Stimulated activated CD8-positive, alpha-beta memory T cell treated with anti-CD3 and anti-CD28 coated beads, Interleukin-7, amount 100 ng/mL, for 1 hour (primary cell): Measurements from ENCODE around the gene ANKFN1.

Experiments
- DNase-seq, 2 donors: peaks; one replicate each; pipeline ENCODE4 v3.0.0-alpha.2; 2020; ENCODE audit warnings: low read depth in 2 of 2

The ANKFN1 gene

DNA sequence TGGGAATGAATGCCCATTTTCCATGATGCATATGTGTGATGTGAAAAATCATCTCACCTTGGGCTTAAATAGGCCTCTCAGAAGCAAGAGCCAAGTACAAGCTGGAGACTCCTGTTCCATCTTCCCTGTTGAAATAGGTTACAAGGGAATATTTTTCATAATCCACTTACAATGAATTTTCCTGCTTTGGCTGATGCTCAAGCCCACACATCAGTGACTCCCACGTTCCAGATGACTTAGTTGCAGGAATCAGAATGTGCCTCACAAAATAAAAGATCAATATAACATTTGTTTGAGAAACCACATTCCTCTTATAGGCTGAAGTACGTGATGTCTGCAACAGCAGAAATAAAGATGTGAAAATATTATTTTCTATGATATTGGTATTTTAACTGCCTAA lies 24.1 kb downstream of the ANKFN1 start:
- no peak for DNase-seq

DNA sequence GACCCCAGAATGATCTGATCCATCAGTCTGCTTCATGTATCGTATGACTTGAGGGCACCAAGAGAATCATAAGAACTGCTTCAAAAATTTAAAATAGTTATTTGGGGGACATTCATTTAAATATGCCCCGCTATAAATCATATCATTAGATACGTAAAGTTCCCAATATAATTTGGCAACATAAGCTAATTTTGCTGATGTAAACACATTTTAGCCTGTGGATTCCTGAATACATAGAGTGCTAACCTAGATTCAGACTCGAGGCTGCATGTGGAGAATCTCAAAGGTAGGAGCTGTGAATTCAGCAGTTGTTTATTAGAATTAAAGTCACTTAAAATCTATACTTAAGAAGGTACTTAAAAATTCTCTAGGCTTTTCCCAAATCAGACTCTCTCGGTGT lies 24.9 kb downstream of the ANKFN1 start:
- DNase-seq, result no peak

DNA sequence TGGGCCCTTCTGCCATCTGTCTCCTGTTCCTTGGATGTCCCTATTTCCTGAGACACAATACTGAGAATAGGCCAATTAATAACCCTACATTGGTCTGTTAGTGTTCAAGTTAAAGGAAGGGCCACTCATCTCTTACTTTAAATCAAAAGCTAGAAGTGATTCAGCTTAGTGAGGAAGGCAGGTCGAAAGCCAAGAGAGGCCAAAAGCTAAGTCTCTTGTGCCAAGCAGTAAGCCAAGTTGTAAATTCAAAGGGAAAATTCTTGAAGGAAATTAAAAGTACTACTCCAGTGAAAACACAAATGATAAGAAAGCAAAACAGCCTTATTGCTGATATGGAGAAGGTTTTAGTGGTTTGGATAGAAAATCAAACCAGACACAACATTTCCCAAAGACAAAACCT lies 28.8 kb downstream of the ANKFN1 start:
- no peak for DNase-seq

DNA sequence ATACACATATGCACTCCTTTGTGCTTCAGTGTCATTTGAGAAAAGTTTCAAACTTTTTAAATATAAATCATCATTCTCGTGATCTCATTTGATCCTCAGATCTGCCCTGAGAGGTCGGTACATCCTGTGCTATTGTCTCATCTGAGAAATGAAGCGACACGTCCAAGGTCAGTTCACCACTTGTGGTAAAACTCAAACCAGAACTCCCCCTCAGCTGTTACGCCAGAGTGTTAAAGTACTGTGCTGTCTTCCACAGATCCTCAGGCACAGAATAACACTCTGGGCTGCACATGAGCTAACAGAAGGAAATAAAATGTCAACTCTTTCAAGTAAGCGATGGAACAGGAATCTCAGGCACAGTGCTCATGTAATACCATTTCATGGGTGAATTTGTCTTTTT lies 31.4 kb downstream of the ANKFN1 start:
- no peak for DNase-seq

DNA sequence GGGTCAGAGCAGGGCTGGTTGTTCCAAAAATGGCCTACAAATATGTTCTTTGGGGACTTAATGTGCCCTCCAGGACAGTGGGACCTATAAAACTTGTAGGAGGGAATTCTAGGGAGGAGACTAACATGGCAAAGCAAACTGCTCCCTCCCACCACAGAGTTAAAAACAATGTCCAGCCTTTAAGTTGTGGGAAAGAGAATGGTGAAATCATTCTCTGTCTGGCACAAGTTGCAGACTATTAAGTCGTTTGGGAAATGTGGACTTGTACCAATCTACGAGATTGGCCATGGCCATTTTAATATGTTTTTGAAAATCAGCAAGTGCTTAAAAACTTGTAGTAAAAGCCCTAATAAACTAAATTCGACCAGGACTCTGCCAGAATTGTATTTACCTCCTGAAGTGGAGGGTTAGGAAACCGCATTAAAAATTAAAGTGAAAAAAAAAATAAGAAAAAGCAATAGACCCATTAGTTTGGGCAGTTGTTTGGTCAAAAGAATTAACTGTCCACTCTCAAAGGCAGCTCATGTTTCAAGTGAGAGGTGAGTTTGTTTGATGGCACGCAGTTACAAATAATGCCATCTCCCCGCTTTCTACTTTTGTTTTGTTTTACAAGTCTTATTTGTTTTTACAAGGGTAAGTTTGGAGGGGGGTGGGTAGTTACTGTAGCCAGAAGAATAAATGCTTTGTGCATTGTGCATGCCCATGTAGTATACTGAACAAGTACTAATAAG lies 32.4 kb downstream of the ANKFN1 start:
- no peak for DNase-seq

DNA sequence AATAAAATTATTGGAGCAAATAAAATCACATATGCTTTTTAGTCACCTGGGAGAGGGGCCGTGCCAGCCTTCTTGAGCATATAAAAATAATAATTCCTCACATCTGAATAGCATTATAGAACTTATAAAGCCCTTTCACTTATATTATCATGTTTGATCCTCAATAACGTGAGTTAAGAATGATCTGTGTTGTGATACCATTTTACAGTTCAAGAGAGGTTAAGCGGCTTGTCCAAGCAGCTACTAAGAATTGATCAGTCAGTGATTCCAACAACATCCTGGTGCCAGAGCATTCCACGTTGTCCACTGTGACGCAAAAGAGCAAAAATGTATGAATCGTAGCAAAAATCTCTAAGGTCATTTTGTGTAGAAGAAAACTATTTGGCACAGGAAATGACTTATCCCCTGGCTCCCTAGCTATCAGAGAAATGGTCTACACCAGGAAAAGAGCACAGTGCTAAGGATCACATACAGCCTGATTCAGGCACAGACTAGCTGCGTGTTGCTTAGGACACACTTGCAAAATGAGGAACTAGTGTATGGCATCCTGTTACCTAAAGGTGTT lies 33.0 kb downstream of the ANKFN1 start:
- DNase-seq, result no peak

DNA sequence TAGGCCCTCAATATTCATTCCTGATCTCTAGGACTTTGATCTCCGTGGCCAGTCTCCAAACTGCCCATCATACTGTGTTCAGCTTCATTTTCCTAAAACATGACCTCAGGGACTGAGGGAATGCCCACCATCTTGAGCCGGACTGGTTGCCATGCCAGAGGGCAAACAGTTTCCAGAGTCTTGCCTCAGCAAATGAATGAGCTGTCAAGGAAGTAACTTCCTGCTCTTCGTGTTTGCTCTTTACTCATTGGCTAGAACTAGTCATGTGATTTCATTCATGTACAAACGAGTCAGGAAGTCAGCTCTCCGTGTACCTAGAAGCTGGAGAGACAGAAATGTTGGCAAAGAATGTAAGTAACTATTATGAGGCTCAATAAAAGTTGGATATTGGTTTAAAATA lies 50.2 kb downstream of the ANKFN1 start:
- DNase-seq, result no peak

DNA sequence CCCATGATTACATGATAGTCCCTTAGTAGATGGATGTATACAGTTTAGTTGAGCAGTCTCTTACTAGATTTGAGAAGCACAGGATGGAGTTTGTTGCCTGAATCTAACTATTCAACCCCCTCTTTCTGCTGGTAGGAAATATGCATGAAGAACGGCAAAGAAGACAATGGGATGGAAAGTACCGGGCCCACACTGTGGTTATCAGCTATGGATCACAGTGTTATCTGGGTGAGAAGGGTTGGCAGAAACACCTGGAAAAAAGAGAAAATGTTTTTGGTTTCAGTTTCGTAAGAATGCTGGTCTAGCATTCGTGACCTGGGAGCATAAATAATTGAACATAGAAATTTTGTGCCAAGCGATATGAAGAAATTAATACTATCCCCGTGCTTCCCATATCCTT lies 53.1 kb downstream of the ANKFN1 start:
- no peak for DNase-seq

DNA sequence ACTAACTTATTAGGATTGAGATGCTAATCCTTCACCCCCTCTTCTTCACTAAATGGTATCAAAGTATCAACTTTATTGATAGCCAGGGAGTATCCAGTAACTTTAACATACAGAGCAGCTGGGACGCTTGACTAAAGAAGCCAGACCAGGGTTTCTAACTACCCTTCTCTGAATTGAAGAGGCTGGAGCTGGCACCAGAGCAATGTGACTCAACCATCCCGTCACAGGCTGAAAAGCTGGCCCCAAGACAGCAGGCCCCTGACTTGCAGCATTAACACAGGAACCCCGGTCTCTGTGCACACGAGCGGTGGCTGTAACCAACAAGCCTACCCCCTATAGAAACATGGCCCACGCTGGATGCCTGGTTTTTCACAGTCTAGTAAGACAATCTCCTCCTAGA lies 59.8 kb downstream of the ANKFN1 start:
- no peak for DNase-seq

DNA sequence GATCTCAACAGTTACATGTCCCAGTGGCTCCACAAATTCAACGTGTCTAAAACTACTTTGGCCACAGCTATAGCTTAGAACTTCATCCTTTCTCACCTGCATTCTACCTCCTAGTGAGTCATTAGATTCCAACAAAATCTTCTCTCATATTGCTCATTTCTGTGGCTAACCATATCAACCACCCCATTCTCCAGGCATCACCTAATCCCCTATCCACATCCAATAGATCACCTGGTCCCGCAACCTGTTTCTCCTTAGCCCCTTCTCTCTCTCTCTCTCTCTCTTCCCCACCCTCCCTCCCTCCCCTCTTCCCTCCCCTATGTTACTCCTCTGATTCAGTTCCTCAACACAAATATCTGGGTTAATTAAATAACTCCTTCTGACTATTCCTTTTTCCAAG lies 64.6 kb downstream of the ANKFN1 start:
- no peak for DNase-seq

DNA sequence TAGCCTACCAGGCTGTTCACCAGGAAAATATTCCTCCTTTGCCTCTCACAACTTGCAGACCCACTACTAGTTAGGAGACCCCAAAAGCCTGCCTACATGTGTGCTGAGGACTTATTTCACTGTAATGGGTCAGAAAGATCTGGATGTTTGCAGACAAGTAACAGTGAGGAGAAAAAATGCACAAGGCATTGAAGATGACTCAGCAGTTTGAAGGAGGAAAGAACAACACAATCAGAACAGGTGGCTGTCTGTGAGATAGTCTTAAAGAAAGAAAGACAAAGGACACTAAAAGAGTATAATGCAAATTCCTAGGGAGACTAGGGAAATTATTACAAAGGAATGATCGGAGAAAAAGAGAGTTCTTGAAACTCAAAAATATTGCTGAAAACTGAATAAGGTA lies 69.0 kb downstream of the ANKFN1 start:
- no peak for DNase-seq

DNA sequence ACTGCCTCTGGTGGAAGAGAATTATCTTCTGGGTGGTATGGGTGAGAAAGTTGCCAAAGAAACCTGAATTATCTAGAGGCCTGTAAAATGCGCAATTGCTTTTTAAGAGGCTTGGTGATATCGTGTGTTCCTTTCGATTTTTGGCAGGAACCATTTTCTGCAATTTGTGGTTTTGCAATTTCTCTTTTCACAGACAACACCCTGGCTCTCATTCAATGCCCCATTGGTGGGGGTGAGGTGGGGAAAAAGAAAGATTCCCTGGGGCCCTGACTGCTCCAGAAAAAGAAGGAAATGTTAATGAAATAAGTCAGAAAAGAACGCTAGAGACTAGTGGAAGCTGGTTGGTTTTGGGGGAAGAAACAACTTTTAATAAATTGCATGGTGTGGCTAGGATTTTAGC lies 77.4 kb downstream of the ANKFN1 start:
- no peak for DNase-seq

DNA sequence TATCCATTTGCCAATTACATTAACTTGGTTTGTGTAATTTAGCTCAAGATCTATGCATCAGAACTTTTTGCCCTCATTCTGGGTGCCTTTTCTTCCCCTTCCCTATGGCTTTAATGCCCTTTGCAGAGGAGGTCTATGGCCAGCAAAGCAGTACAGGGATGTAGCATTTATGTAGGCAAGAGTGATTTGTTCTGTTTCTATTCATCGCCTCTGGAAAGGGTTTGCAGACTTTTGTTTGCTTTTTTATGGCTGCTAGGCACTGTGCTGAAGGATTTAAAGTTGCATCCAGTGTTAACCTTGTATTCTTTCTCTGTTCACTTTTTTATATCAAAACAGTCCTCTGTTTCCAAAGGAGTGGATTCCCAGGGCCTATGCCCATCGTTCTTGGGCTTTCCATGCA lies 78.0 kb downstream of the ANKFN1 start:
- no peak for DNase-seq

DNA sequence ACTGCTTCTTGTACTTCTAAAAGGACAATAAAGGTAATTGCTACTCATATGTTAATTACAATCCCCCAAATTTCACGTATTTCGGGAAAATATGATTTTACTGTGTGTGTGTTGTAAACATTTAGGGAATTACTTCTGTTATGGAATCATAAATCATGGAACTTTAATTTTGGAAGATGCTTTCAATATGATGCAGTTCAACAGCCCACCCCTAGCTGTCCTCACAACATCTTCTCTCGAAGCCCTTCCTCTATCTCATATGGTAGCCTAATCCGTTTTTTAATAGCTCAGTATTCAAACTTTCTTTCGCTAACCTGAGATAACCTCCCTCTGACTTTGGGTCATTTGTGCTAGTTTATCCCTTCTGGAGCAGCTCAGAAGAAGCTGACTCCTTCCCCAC lies 78.4 kb downstream of the ANKFN1 start:
- DNase-seq, result no peak

DNA sequence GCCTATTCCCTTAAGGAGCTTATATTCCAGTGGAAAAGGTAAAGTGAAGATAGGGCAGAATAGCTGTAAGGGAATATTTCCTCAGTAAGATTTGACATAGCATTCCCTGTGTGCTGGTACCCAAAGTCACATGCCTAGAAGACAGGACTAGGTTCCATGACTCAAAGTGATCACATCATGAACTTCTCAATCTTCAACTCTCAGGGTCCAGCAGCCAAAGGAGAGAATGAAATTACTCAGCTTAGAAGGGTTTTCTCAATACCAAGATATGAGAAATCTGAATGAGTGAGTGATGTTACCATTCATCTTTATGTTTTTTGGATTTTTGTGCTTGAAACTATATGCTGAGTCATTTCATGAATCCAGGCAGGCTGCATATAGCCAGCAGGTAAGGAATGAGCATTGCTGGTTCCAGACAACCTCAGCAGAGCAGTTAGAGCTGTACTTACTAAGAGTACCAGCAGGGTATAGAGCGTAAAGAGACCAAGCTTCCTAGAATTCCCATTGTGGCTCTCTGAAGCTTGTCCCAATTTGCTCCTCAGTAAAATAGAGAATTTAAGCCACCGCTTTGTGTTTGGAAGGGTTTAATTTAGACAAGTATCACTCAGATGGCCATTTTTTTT lies 91.1 kb downstream of the ANKFN1 start:
- DNase-seq, result no peak

DNA sequence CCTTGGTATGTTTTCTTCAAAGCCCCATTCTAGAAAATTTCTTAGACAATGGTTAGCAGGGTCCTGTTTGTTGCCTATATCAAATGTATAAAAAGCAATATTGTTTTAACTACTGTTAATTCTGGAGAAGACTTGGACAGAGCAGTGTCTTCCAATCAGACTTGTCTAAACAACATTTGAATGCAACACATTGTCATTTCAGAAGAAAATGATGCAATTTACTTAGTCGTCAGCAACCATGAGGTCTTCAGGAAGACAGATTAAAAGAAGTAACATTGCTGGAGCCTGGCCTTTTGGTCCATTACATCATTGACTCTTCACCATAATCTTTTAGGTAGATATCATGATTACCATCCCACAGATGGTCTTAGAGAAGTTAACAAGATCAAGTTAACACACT lies 94.5 kb downstream of the ANKFN1 start:
- DNase-seq, result no peak

DNA sequence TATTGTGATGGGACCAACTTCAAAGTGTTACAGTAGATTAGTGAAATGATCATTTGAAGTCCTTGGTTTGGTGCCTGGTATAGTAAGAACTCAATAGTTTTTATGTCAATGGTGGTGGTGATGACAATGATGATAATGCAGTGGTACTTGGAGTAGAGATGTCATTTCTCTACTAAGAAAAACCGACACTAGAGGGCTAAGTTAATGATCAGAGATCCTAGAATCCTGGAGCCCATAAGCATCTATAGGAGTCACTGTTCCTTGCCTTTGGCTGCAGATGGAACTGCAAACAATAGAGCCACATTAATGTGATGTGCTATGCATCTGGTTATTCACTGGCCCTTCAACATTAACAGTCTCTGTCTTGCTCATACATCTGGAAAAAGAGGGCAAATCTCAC lies 103.8 kb downstream of the ANKFN1 start:
- no peak for DNase-seq

DNA sequence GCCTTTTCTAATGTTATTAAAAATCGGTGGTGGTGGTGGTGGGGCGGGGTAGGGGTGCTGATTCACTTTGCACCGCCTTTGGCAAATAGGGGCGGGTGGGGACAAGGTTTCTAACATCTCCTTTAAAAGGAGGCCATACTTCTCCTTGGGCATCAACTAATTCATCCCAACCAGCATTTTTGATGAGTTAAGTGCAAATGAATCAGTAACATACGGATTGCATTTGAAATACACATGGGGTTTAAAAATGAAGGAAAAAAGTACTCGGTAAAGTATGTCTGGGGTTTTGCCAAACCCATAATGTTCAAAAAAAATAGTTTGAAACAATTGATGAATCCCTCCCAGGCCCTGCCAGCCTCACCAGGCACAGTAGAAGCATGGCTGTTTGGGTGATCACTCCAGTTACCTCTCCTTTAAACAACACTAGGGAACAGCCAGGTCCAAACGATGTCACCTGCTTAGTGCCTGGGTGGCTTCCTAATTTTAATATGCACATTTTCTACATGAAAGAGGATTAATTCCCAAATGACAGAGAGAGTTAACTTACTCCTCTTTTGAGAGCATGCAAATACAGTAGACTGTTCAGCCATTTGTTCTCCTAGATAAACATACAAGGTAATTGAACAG lies 107.2 kb downstream of the ANKFN1 start:
- DNase-seq, result no peak

DNA sequence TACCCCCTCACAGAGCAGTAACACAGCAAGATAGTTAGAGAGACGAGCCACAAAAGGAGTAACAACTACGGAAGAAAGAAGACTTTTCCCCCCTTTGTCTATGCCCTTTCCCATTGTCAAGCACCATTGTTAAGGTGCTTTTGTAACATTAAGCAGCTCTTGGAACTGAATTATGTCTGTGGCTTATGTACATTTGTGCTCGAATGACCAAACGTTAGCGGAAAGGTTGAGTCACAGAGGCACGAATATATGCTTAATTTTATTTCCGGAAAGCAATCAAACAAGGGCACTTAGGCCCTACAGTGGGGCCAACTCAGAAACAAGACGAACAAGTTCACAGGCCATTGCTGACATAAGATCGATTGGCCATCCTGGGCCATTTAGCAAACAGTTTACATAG lies 109.5 kb downstream of the ANKFN1 start:
- DNase-seq, result no peak

DNA sequence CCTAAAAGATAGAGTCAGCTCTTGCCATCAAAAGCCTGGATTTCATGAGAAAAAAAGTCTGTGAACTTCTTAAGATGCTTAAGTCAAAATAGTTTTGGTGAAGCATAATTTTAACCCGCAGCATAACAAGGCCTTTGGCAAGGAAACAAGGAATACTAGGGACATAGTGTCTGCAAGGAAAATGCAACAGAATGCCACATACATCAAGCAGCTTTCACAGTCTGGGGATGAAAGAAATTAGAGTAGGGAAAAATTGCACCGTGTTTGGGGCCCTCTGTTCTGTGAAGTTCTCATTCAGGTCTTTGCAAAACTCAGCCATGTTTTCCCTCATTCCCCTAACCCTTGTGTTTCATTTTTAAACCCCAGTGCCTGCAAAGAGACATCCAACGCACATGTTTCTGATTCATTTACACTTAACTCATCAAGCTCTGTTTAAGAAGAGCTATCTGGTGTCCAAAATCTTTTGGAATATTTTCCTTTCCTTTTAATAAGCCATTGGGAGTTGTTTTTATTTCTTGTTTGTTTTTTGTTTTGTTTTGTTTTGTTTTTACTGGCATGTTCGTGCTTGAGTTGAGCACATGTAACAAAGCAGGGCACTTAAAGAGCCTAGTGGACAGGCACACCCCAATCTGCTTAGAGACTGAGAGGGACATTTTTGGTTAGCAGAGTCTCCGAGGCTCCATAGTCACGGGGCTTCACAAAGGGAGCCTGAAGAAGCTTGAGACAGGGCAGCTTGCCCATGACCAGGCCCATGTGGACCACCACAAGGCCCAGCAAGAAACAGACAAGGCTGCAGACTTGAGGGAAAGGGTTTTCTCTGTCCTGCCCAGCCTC lies 116.5 kb downstream of the ANKFN1 start:
- DNase-seq, result no peak

DNA sequence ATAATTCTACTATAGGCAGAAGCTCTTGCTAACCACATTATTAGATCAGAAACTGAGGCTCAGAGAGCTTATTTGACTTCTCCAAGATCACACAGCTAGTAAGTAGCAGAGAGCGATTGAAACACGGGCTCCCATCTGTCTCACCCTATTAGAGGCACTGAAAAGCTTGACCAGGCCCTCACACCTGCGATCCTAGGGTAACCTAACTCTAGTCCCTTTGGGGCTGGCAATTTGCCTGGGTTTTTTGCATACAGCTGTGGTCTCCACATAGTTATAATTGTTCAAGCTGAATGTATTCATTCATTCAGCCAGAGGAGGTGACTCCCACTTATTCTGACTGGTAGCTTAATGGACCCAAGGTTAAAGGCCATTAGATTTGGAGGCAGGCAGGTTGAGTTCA lies 121.2 kb downstream of the ANKFN1 start:
- no peak for DNase-seq

DNA sequence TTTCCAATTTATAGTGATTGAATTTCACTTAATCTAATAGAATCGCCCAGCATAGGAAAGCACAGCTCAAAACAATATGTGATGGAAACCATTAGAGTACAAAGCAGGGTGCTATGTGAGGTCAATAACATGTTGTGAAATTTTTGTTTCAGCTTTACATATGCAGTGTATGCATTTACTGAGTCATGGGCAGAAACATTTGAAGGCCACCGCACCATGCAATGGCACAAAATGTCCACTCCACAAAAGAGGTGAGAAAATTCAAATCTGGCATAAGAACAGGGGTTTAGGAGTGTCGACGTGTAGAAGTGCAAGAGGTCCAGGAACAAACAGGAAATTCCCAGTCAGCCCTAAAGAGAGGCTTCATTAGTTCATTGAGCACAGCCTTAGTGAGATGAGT lies 131.2 kb downstream of the ANKFN1 start:
- DNase-seq, result no peak
